VCaP (cell line): Measurements from ENCODE around the gene EPC1.

Experiments used
- H3K27ac ChIP-seq: fragments of 450-650 bp; 2 replicates; pipeline ENCODE4 v1.5.1; 2017
- CTCF ChIP-seq: fragments of 450-650 bp; conservative IDR thresholded peaks from 2 replicates; pipeline ENCODE4 v1.5.1; 2017; ENCODE audit warnings: mild to moderate bottlenecking, moderate library complexity

Gene EPC1

GRCh38 chr10:32318476-32318896, 28.5 kb downstream of the EPC1 start:
- TF ChIP-seq CTCF: no peak

GRCh38 chr10:32317795-32318357, 29.1 kb downstream of the EPC1 start:
- no peak overlapping the region for H3K27ac ChIP-seq
- TF ChIP-seq CTCF: no peak

More at GRCh38 chr10:32318476-32318896, 28.5 kb downstream of the EPC1 start:
- H3K27ac ChIP-seq: no peak overlapping the region

- H3K27ac ChIP-seq: no peak overlapping the region
- no peak for TF ChIP-seq CTCF
Measured at GRCh38 chr10:32315424-32315823, 31.5 kb downstream of the EPC1 start.

GRCh38 chr10:32314588-32314987, 32.4 kb downstream of the EPC1 start:
- H3K27ac ChIP-seq: peak overlapping the region; percentile 52
- no peak for TF ChIP-seq CTCF

GRCh38 chr10:32308027-32308603, 38.8 kb downstream of the EPC1 start:
- no peak overlapping the region for H3K27ac ChIP-seq
- TF ChIP-seq CTCF: no peak

GRCh38 chr10:32307609-32308008, 39.3 kb downstream of the EPC1 start:
- no peak for TF ChIP-seq CTCF
- no peak overlapping the region for H3K27ac ChIP-seq

- no peak for TF ChIP-seq CTCF
- no peak overlapping the region for H3K27ac ChIP-seq
Measured at GRCh38 chr10:32299354-32299980, 47.5 kb downstream of the EPC1 start.
